A549 (cell line): ENCODE results near the gene PDP2.

Experiments
- HMGXB4 ChIP-seq: fragments of 250-450 bp; sonication (Bioruptor Pico); IDR thresholded peaks from 2 replicates; pipeline ENCODE4 v1.5.0; 2021; ENCODE audit warnings: mild to moderate bottlenecking, moderate library complexity, borderline replicate concordance
- TF ChIP-seq, protein P1 (sequence below): fragments of >200 bp; sonication (Bioruptor Twin); formaldehyde crosslinking; IDR thresholded peaks from 3 replicates; pipeline ENCODE4 v1.5.1; 2016
- TF ChIP-seq, protein P2 (sequence below): IDR thresholded peaks from 2 replicates; pipeline ENCODE4 v1.6.1; 2012

- TF ChIP-seq, protein P1, sequence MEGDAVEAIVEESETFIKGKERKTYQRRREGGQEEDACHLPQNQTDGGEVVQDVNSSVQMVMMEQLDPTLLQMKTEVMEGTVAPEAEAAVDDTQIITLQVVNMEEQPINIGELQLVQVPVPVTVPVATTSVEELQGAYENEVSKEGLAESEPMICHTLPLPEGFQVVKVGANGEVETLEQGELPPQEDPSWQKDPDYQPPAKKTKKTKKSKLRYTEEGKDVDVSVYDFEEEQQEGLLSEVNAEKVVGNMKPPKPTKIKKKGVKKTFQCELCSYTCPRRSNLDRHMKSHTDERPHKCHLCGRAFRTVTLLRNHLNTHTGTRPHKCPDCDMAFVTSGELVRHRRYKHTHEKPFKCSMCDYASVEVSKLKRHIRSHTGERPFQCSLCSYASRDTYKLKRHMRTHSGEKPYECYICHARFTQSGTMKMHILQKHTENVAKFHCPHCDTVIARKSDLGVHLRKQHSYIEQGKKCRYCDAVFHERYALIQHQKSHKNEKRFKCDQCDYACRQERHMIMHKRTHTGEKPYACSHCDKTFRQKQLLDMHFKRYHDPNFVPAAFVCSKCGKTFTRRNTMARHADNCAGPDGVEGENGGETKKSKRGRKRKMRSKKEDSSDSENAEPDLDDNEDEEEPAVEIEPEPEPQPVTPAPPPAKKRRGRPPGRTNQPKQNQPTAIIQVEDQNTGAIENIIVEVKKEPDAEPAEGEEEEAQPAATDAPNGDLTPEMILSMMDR = peak; percentile 32; the same call in 2 of the 3 replicates
- TF ChIP-seq, protein P2, sequence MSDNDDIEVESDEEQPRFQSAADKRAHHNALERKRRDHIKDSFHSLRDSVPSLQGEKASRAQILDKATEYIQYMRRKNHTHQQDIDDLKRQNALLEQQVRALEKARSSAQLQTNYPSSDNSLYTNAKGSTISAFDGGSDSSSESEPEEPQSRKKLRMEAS = no peak
- no peak for TF ChIP-seq HMGXB4
Observed at GRCh38 chr16:66928702-66929388, 48.5 kb downstream of the PDP2 start.
